Heart right ventricle (tissue), 16 donors: ENCODE data around the gene ANO5. TPM values are rescaled to one million over a fixed set of nuclear protein-coding genes. Genes with fewer than 3 reads are reported as not detected.

Experiments used
- ATAC-seq, 8 donors: fragments of 200-7000 bp; cut with Tn5 transposase; one replicate each; pipeline ENCODE4 v1.9.1; 2020; ENCODE audit warnings: mild to moderate bottlenecking in 8 of 8, moderate library complexity in 8 of 8, moderate number of reproducible peaks in 1 of 8
- DNase-seq, 2 donors: peaks; one replicate each; pipeline ENCODE4 v3.0.0-alpha.2; 2020
- H3K27ac ChIP-seq, 10 donors: fragments of 200-600 bp; sonication (generic) in 2 of 10; one replicate each; pipeline versions ENCODE4 v1.5.0 to v1.8.0; 2020 to 2022; ENCODE audit warnings: mild to moderate bottlenecking in 3 of 10
- H3K27me3 ChIP-seq, 7 donors: fragments of 200-600 bp; one replicate each; pipeline ENCODE4 v1.8.0; 2021 to 2022; ENCODE audit warnings: mild to moderate bottlenecking in 2 of 7
- H3K36me3 ChIP-seq, 9 donors: fragments of 200-600 bp; sonication (generic) in 1 of 9; one replicate each; pipeline versions ENCODE4 v1.5.0 to v1.8.0; 2020 to 2022; ENCODE audit warnings: mild to moderate bottlenecking in 2 of 9
- H3K4me1 ChIP-seq, 9 donors: fragments of 200-600 bp; sonication (generic) in 1 of 9; one replicate each; pipeline versions ENCODE4 v1.5.0 to v1.8.0; 2020 to 2022; ENCODE audit warnings: mild to moderate bottlenecking in 4 of 9
- H3K4me3 ChIP-seq, 10 donors: fragments of 200-600 bp; sonication (generic) in 2 of 10; one replicate each; pipeline versions ENCODE4 v1.5.0 to v1.8.0; 2020 to 2022; ENCODE audit warnings: mild to moderate bottlenecking in 7 of 10, moderate library complexity in 2 of 10
- H3K9me3 ChIP-seq, 11 donors: fragments of 200-600 bp in 10 of 11; sonication (generic) in 2 of 11; one replicate each; pipeline versions ENCODE4 v1.5.0 to v1.8.0; 2013 to 2022; ENCODE audit warnings: mild to moderate bottlenecking in 2 of 11, control low read depth in 1 of 11, moderate library complexity in 1 of 11
- WGBS, 2 donors: extraction: QIAGEN DNeasy Blood & Tissue Kit; methylation state at CpG; one replicate each; pipeline ENCODE4 v1.1.7; 2013; ENCODE audit warnings: inconsistent platforms in 1 of 2; 5-methylcytosine and 5-hydroxymethylcytosine counted together
- intact Hi-C, 10 donors: fragments of 100-400 bp; cut with DNase I; formaldehyde crosslinking; loops; one replicate each; pipeline versions ENCODE4 v1.11.1 to v1.14.2; 2022
- polyA plus RNA-seq, 2 donors: library from polyadenylated mRNA; stranded (reverse); fragments of 200-250 nt; gene quantifications; one replicate each; pipeline ENCODE4 v1.2.3, GENCODE V29; 2013
- total RNA-seq, 10 donors: library from RNA; stranded (reverse); fragmentation: NEBNext Ultra II Directional in 3 of 10; extraction: Animal tissue kit (Norgen Biotek cat#: 25700) in 3 of 10; gene quantifications; one replicate each; pipeline versions ENCODE4 v1.2.1 to v1.2.4, GENCODE V29; 2021 to 2023
- TF ChIP-seq, protein P1 (sequence below), 9 donors: fragments of 200-600 bp; sonication (generic) in 2 of 9; IDR thresholded peaks; one replicate each; pipeline versions ENCODE4 v1.5.0 to v1.8.0; 2021 to 2022; ENCODE audit warnings: antibody characterized with exemption in 9 of 9, mild to moderate bottlenecking in 5 of 9, moderate library complexity in 1 of 9
- donor health status: Arrhythmogenic right ventricular cardiomyopathy.
- donor health status: ischemic (EF 13 %, LVEDD 7.1; RV severe dilation, severe dysfunction).
- donor health status: healthy with polysubstance abuse.
- donor health status: DM: no; HTN: yes; CAD: no.
- donor health status: DM: no; HTN: no; CAD: no.
- donor health status: ischemic (EF 25% LVEDD 6.9; RV normal size, moderate dysfunction).
- donor health status: ischemic (EF 25% LVEDD 5.7; RV mildly dilated, moderate dysfunction).
- donor health status: healthy.
- donor health status: DM: yes; HTN: yes; CAD: no.
- donor health status: Ischemic cardiomyopathy.
- donor health status: ischemic (EF 35%, LVEDD 5.7; RV mildly dilated, moderate dysfunction).
- donor health status: nonischemic (EF 11% LVEDD 7.7; RV severe dilation, severe dysfunction).
- donor health status: DM: yes; HTN: yes; CAD: no.
- donor health status: PGD.
- donor health status: ischemic (EF 29% LVEDD 5.4; RV normal size, mild dysfunction).
- donor health status: nonischemic (EF 23%, LVEDD 6.1; RV moderate dilation, normal function).

The ANO5 gene
- total and polyA plus RNA-seq, 12 donors: 4.4 to 83.0 (median 59.3) TPM

DNA sequence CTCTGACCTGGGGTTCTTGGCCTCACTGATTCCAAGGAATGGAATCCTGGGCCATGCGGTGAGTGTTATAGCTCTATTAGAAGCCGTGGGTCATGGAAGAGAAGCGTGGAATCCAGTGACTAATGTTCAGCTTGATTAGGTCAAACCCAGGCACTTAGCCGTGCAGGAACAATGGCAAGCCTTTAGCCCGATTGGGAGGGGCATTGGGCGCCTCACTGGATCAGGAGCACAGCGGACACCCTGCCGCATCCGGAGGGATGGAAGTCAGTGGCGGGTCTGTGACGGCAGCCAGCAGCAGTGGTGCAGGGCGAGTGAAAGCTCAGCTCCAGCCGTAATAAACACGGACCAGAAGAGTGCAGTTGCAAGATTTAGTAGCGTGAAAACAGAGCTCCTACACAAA, 124.8 kb downstream of the ANO5 start:
- TF ChIP-seq, protein P1, sequence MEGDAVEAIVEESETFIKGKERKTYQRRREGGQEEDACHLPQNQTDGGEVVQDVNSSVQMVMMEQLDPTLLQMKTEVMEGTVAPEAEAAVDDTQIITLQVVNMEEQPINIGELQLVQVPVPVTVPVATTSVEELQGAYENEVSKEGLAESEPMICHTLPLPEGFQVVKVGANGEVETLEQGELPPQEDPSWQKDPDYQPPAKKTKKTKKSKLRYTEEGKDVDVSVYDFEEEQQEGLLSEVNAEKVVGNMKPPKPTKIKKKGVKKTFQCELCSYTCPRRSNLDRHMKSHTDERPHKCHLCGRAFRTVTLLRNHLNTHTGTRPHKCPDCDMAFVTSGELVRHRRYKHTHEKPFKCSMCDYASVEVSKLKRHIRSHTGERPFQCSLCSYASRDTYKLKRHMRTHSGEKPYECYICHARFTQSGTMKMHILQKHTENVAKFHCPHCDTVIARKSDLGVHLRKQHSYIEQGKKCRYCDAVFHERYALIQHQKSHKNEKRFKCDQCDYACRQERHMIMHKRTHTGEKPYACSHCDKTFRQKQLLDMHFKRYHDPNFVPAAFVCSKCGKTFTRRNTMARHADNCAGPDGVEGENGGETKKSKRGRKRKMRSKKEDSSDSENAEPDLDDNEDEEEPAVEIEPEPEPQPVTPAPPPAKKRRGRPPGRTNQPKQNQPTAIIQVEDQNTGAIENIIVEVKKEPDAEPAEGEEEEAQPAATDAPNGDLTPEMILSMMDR (IDR thresholded peaks at IDR 0.05): no peak
- Histone ChIP-seq H3K27ac (no peak overlapping the region), H3K27me3 (peaks cover 0 to 23% (median 0%) of the 10 kb centered on the region in 7 donors), H3K36me3 (no peaks in the 10 kb centered on the region), H3K4me1 (no peaks in the 10 kb centered on the region), H3K4me3 (no peak overlapping the region), H3K9me3 (no peaks in the 10 kb centered on the region)
- DNase-seq (no peak), ATAC-seq (no peak)
- intact Hi-C loops: no loop called here
- WGBS, 2 donors: 89 to 91% methylated on average over 15 of the region's 15 CpGs

DNA sequence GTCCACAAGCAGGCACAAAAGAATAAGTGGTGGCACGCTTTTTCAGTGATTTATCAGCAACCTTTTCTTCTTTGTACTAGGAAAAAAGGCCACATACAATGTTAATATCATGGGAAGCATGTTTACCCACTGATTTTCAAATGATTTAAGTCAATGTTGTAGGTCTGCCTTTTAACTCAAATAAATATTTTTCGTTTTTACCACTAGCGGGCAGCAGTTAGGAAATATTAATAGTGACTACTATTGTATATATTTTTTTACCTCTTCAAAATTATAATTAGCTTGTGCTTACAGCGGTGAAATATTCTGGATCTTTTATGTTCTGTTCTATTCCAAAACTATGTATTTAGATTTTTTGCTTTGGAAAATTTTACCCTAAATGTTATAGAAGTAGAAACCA, 138.9 kb downstream of the ANO5 start:
- WGBS, 2 donors: 58 to 61% methylated on average over 4 of the region's 4 CpGs
- Histone ChIP-seq H3K9me3 (no peaks in the 10 kb centered on the region), H3K4me3 (no peak overlapping the region), H3K4me1 (no peaks in the 10 kb centered on the region), H3K27me3 (peaks cover 0 to 34% (median 14%) of the 10 kb centered on the region in 7 donors), H3K36me3 (no peaks in the 10 kb centered on the region), H3K27ac (no peak overlapping the region)
- no peak for DNase-seq
- no peak for ATAC-seq
- TF ChIP-seq, protein P1 (IDR thresholded peaks at IDR 0.05): peak in 1 of 9 donors; percentile 12
- intact Hi-C loops: loop anchor here in 8 of 10 donors (2.0 to 10.0 kb wide), 7 partner anchors 123 to 461 kb away; no protein-coding TSS in a partner anchor

Other genes starting within 250 kb of the ANO5 start
- gene SLC17A6, start 145.3 kb downstream of the ANO5 start, total RNA-seq: not detected
- gene SLC17A6, start 145.3 kb downstream of the ANO5 start, polyA plus RNA-seq: not detected